Measurements from ENCODE around the gene SNAPC4. TPM values are rescaled to one million over a fixed set of nuclear protein-coding genes. Genes with fewer than 3 reads are reported as not detected.

Gene SNAPC4
- total RNA-seq, 4 donors from 2014 or later, result 5.9 to 9.9 (median 9.6) TPM

- no peak for DNase-seq (ENCODE audit: low spot score in 2 of 2)
- no peak for TF ChIP-seq POLR2A (IDR thresholded peaks at IDR 0.05)
- no peak for TF ChIP-seq CTCF (IDR thresholded peaks at IDR 0.05)
- 51 to 85% methylated on average over 6 of the region's 6 CpGs for WGBS, 2 donors
- H3K4me3 ChIP-seq (ENCODE audit: low read depth, poor library complexity, severe bottlenecking), result no peak overlapping the region
- intact Hi-C loops (cut with DNase I; ENCODE audit: low total_unique reads), result no loop called here
Measured at GRCh38 chr9:136397643-136398042, 2.3 kb downstream of the SNAPC4 start.

GRCh38 chr9:136396219-136396515 is 3.8 kb downstream of the SNAPC4 start:
- 77 to 83% methylated on average over 4 of the region's 4 CpGs for WGBS, 2 donors
- DNase-seq (ENCODE audit: low spot score in 2 of 2), result no peak
- TF ChIP-seq CTCF (IDR thresholded peaks at IDR 0.05) (no peak), POLR2A (IDR thresholded peaks at IDR 0.05) (no peak)
- intact Hi-C loops (cut with DNase I; ENCODE audit: low total_unique reads), result no loop called here
- no peak overlapping the region for H3K4me3 ChIP-seq (ENCODE audit: low read depth, poor library complexity, severe bottlenecking)

- 85 to 93% methylated on average over 23 to 25 of the region's 26 CpGs for WGBS, 2 donors
- TF ChIP-seq POLR2A (IDR thresholded peaks at IDR 0.05) (no peak), CTCF (IDR thresholded peaks at IDR 0.05) (no peak)
- intact Hi-C loops (cut with DNase I; ENCODE audit: low total_unique reads), result no loop called here
- DNase-seq (ENCODE audit: low spot score in 2 of 2), result no peak
- H3K4me3 ChIP-seq (ENCODE audit: low read depth, poor library complexity, severe bottlenecking), result no peak overlapping the region
Measured at GRCh38 chr9:136395345-136396218, 4.4 kb downstream of the SNAPC4 start.

- intact Hi-C loops (cut with DNase I; ENCODE audit: low total_unique reads), result no loop called here
Measured at GRCh38 chr9:136395020-136395340, 5.0 kb downstream of the SNAPC4 start.

GRCh38 chr9:136394312-136395019 is 5.5 kb downstream of the SNAPC4 start:
- no peak overlapping the region for H3K4me3 ChIP-seq (ENCODE audit: low read depth, poor library complexity, severe bottlenecking)
- DNase-seq (ENCODE audit: low spot score in 2 of 2), result no peak
- no peak for TF ChIP-seq POLR2A (IDR thresholded peaks at IDR 0.05)
- TF ChIP-seq CTCF (IDR thresholded peaks at IDR 0.05), result no peak
- WGBS, 2 donors, result 90 to 91% methylated on average over 20 to 21 of the region's 21 CpGs
- intact Hi-C loops (cut with DNase I; ENCODE audit: low total_unique reads), result no loop called here

More at GRCh38 chr9:136395020-136395340, 5.0 kb downstream of the SNAPC4 start:
- TF ChIP-seq CTCF (IDR thresholded peaks at IDR 0.05) (no peak), POLR2A (IDR thresholded peaks at IDR 0.05) (no peak)
- no peak overlapping the region for H3K4me3 ChIP-seq (ENCODE audit: low read depth, poor library complexity, severe bottlenecking)
- WGBS, 2 donors, result 92 to 97% methylated on average over 11 to 13 of the region's 13 CpGs
- DNase-seq (ENCODE audit: low spot score in 2 of 2), result no peak
